ENCODE measurements around the gene STIP1.
A peak's percentile ranks its signal among the peaks of the same experiment; 100 is the strongest.
"Not testable (repeated sequence)": the region's sequence is repeated elsewhere in the genome, so short reads cannot be mapped to it uniquely, and the experiment has no call there.

Gene STIP1

DNA sequence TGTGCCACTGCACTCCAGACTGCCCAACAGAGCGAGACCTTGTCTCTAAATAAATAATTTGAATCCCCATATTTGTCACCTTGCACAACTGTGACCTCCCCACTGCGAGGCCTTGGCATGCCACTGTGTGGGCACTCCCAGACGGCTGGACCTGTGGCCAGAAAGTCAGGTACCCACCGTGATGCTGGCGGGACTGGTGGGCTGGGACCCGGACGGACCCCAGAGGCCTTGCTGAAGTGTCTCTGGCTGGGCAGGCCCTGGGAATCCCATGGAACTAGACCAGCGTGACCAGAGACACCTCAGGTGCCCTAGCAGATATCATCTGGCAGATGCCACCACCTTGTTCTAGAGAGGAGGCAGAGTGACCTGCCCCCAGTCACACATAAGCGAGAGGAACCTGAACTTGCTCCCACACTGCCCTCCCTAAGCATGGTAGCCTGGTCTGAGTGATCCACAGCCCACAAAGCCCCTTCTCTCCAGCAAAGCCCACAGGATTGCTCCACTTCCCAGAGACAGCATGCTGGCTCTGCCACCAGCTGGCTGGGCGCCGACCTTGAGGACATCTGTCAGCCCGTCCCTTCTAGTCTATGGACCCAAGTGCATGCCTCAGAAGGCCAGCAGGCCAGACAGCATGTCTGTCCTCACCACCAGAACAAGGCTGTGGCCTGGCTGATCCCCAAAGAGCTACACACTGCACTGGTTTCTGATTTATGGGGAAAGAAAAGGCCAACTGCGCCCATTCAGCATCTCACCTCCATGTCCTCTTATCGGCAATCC, 29.5 kb upstream of the STIP1 start:
- ChIA-PET CTCF (interaction anchor here (10.3 to 17.9 kb wide), 2 partner anchors 153 to 319 kb away, joined by 125 to 591 read pairs; partner anchors contain the start of gene MARK2), POLR2A (no interaction called here)
- no peak overlapping the region for H3K4me3 ChIP-seq (ENCODE audit: low read depth, low read length)
- no peak for DNase-seq (ENCODE audit: low read depth, low spot score)
- TF ChIP-seq CTCF (IDR thresholded peaks at IDR 0.05; ENCODE audit: insufficient read depth, low read length, missing control alignments): no peak

DNA sequence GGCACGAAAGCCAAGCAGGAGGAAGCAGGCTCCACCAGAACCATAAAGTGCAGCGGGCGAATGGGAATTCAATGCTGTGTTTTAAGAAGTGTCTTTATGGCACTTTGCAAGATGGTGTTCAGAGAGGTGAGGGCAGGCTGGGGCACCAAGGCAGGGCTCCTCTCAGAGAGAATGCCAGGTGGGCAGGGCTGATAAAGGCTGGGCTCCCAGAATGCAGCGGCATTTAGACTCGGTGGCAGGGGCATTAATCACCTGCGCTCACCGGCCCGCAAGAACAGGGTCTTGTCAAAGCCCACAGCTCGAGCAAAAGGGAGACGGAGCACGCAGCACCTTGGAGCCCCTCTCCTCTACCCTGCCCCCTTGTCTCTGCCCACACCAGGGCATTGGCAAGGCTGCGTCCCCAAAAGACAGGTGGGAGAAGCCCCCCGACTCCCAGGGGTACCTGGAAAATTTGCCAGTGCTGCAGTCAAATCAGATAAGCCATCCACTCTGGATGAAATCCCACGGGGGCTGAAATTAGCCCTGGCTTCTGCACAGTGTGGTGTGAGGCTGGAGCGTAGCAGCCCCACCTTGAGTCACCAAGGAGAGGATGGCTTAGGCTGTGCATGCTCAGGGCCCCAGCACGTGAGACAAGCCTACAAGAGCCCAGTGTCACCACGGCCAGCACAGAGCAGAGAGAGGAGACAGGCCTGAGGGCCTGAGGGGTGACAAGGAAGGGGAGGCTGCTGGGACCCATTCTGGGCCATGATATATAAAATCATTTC, 28.2 kb upstream of the STIP1 start:
- ChIA-PET CTCF (interaction anchor here (17.9 kb wide), 1 partner anchor 154 kb away, joined by 591 read pairs; no protein-coding TSS in a partner anchor), POLR2A (no interaction called here)
- no peak for DNase-seq (ENCODE audit: low read depth, low spot score)
- H3K4me3 ChIP-seq (ENCODE audit: low read depth, low read length): no peak overlapping the region
- TF ChIP-seq CTCF (IDR thresholded peaks at IDR 0.05; ENCODE audit: insufficient read depth, low read length, missing control alignments): no peak

GRCh38 chr11:64161037-64161436, 24.9 kb upstream of the STIP1 start:
- POLR2A ChIA-PET: no interaction called here
- no peak for DNase-seq (ENCODE audit: low read depth, low spot score)
- no peak overlapping the region for H3K4me3 ChIP-seq (ENCODE audit: low read depth, low read length)
- TF ChIP-seq CTCF (IDR thresholded peaks at IDR 0.05; ENCODE audit: insufficient read depth, low read length, missing control alignments): no peak
- CTCF ChIA-PET: interaction anchor here (2.0 to 9.3 kb wide), 2 partner anchors 9 to 160 kb away, joined by 8 to 96 read pairs; no protein-coding TSS in a partner anchor

DNA sequence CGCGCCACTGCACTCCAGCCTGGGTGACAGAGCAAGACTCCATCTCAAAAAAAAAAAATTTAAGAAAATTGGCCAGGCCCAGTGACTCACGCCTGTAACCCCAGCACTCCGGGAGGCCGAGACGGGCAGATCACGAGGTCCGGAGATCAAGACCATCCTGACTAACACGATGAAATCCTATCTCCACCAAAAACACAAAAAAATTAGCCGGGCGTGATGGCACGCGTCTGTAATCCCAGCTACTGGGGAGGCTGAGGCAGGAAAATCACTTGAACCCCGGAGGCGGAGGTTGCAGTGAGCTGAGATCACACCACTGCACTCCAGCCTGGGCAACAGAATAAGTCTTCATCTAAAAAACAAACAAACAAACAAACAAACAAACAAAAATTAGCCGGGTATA, 23.2 kb upstream of the STIP1 start:
- POLR2A ChIA-PET: interaction anchor here (1.7 kb wide), 1 partner anchor 23 kb away, joined by 4 read pairs; the partner anchor contains the start of gene STIP1
- not testable (repeated sequence) for H3K4me3 ChIP-seq (ENCODE audit: low read depth, low read length); DNase-seq (ENCODE audit: low read depth, low spot score)
- CTCF ChIA-PET: interaction anchor here (0.8 to 9.3 kb wide), 5 partner anchors 11 to 327 kb away, joined by 3 to 96 read pairs (median 5); no protein-coding TSS in a partner anchor

DNA sequence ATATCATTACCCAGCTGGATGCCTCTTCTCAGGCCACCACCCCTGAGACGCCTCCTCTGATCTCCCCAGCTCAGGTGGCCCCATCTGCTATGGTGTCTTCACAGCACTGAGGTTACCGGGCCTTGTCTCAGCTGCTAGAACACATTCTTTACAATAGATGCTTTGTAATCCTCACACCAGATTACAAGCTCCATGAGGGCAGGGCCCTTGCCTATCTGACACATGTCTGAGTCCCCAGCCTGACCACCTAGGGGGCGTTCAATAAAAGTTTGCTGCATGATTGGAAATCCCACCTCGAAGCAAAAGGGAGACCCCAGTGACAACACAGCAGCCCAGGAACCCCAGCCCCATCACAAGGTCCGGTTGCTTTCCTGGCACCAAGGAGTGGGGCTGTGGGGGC, 22.0 kb upstream of the STIP1 start:
- POLR2A ChIA-PET: no interaction called here
- no peak for TF ChIP-seq CTCF (IDR thresholded peaks at IDR 0.05; ENCODE audit: insufficient read depth, low read length, missing control alignments)

GRCh38 chr11:64164392-64165312, 21.3 kb upstream of the STIP1 start:
- TF ChIP-seq CTCF (IDR thresholded peaks at IDR 0.05; ENCODE audit: insufficient read depth, low read length, missing control alignments): no peak
- POLR2A ChIA-PET: no interaction called here
- CTCF ChIA-PET: interaction anchor here (0.9 to 9.3 kb wide), 9 partner anchors 13 to 330 kb away, joined by 3 to 96 read pairs (median 3); no protein-coding TSS in a partner anchor
- no peak for DNase-seq (ENCODE audit: low read depth, low spot score)
- H3K4me3 ChIP-seq (ENCODE audit: low read depth, low read length): peak overlapping the region; percentile 67

More for the DNA sequence above, 22.0 kb upstream of the STIP1 start:
- H3K4me3 ChIP-seq (ENCODE audit: low read depth, low read length): no peak overlapping the region
- no peak for DNase-seq (ENCODE audit: low read depth, low spot score)
- CTCF ChIA-PET: interaction anchor here (1.0 to 9.3 kb wide), 7 partner anchors 12 to 329 kb away, joined by 3 to 96 read pairs (median 4); no protein-coding TSS in a partner anchor

Data from AG04449 (cell line).